HEK293T (cell line): ENCODE data around the gene HOXB6.

ENCODE experiments used
- BHLHE40 ChIP-seq: fragments of 450-650 bp; IDR thresholded peaks from 2 replicates; pipeline ENCODE4 v1.6.1; 2016; ENCODE audit warnings: mild to moderate bottlenecking, moderate library complexity, borderline replicate concordance
- CTBP1 ChIP-seq: fragments of 450-650 bp; IDR thresholded peaks from 2 replicates; pipeline ENCODE4 v1.6.1; 2016; ENCODE audit warnings: borderline replicate concordance
- ELF4 ChIP-seq: fragments of 450-650 bp; IDR thresholded peaks from 2 replicates; pipeline ENCODE4 v1.6.1; 2017; ENCODE audit warnings: antibody characterized with exemption
- FOXK2 ChIP-seq: fragments of 450-650 bp; IDR thresholded peaks from 2 replicates; pipeline ENCODE4 v1.6.1; 2016; ENCODE audit warnings: mild to moderate bottlenecking
- FOXM1 ChIP-seq: fragments of 450-650 bp; IDR thresholded peaks from 2 replicates; pipeline ENCODE4 v1.6.1; 2017; ENCODE audit warnings: mild to moderate bottlenecking, borderline replicate concordance
- HDGF ChIP-seq: fragments of 450-650 bp; IDR thresholded peaks from 2 replicates; pipeline ENCODE4 v1.6.1; 2017; ENCODE audit warnings: antibody characterized with exemption, borderline replicate concordance
- LEF1 ChIP-seq: fragments of 450-650 bp; IDR thresholded peaks from 2 replicates; pipeline ENCODE4 v1.6.1; 2017; ENCODE audit warnings: mild to moderate bottlenecking, borderline replicate concordance
- NFRKB ChIP-seq: fragments of 450-650 bp; IDR thresholded peaks from 2 replicates; pipeline ENCODE4 v1.6.1; 2016; ENCODE audit warnings: mild to moderate bottlenecking, moderate library complexity
- SP1 ChIP-seq: fragments of 450-650 bp; IDR thresholded peaks from 2 replicates; pipeline ENCODE4 v1.6.1; 2017
- SUZ12 ChIP-seq: fragments of 450-650 bp; IDR thresholded peaks from 2 replicates; pipeline ENCODE4 v1.6.1; 2016; ENCODE audit warnings: mild to moderate bottlenecking
- TF ChIP-seq, protein P1 (sequence below): fragments of 450-650 bp; IDR thresholded peaks from 2 replicates; pipeline ENCODE4 v1.6.1; 2016

DNA sequence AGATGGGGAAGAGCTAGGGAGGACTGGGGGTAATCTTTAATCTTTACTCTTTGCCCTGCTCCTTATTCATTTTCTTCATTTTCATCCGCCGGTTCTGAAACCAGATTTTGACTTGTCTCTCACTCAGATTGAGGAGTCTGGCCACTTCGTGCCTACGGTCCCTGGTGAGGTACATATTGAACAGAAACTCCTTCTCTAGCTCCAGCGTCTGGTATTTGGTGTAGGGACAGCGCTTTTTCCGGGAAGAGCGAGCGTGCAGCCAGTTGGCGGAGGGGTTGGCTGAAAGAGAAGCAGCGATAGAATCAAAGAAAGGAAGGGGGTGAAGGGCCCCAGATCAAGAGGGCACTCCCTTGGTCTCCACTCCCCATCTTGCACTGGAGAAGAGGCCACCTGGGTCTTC, 18.1 kb upstream of the HOXB6 start:
- no peak for TF ChIP-seq FOXM1
- TF ChIP-seq LEF1, result no peak
- no peak for TF ChIP-seq CTBP1
- TF ChIP-seq FOXK2, result no peak
- no peak for TF ChIP-seq HDGF
- no peak for TF ChIP-seq NFRKB
- TF ChIP-seq, protein P1, sequence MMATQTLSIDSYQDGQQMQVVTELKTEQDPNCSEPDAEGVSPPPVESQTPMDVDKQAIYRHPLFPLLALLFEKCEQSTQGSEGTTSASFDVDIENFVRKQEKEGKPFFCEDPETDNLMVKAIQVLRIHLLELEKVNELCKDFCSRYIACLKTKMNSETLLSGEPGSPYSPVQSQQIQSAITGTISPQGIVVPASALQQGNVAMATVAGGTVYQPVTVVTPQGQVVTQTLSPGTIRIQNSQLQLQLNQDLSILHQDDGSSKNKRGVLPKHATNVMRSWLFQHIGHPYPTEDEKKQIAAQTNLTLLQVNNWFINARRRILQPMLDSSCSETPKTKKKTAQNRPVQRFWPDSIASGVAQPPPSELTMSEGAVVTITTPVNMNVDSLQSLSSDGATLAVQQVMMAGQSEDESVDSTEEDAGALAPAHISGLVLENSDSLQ, result no peak
- TF ChIP-seq SUZ12, result no peak
- no peak for TF ChIP-seq SP1
- TF ChIP-seq BHLHE40, result no peak
- TF ChIP-seq ELF4, result no peak
